Cardiac muscle cell (in vitro differentiated cells and primary cell): ENCODE results near the gene RTF2. TPM values are rescaled to one million over a fixed set of nuclear protein-coding genes. Genes with fewer than 3 reads are reported as not detected.

Experiments
- DNase-seq, 2 donors: peaks; one replicate each; pipeline versions ENCODE4 v3.0.0 to v3.0.0-alpha.2; 2010 to 2017; ENCODE audit warnings: low read depth in 1 of 2, low spot score in 1 of 2
- H3K27ac ChIP-seq: fragments of 200-600 bp; sonication (generic); 2 replicates; pipeline ENCODE4 v1.5.1; 2016
- H3K27me3 ChIP-seq: fragments of 200-600 bp; sonication (generic); 2 replicates; pipeline ENCODE4 v1.6.0; 2016; ENCODE audit warnings: control low read depth
- H3K36me3 ChIP-seq: fragments of 200-600 bp; sonication (generic); 2 replicates; pipeline ENCODE4 v1.5.1; 2016; ENCODE audit warnings: control low read depth
- H3K4me1 ChIP-seq: fragments of 200-600 bp; sonication (generic); 2 replicates; pipeline ENCODE4 v1.8.1; 2017; ENCODE audit warnings: low read depth, mild to moderate bottlenecking, mixed run types
- H3K4me3 ChIP-seq: fragments of 200-600 bp; sonication (generic); 2 replicates; pipeline ENCODE4 v1.5.1; 2016; ENCODE audit warnings: mild to moderate bottlenecking
- H3K9me3 ChIP-seq: fragments of 200-600 bp; sonication (generic); 2 replicates; pipeline ENCODE4 v1.5.1; 2017; ENCODE audit warnings: low read depth, mild to moderate bottlenecking, control low read depth
- polyA plus RNA-seq: library from polyadenylated mRNA; unstranded; fragments of >200 nt; fragmentation: Nextera tagmentation; extraction: Ambion mirVana; gene quantifications from 2 replicates; pipeline ENCODE4 v1.2.1, GENCODE V29; 2016
- total RNA-seq: library from RNA; depleted of rRNA; stranded (reverse); fragments of >200 nt; gene quantifications from 2 replicates; pipeline ENCODE4 v1.2.3, GENCODE V29; 2016
- TF ChIP-seq, protein P1 (sequence below): IDR thresholded peaks from 2 replicates; pipeline ENCODE4 v1.5.1; 2012; ENCODE audit warnings: low read depth, mild to moderate bottlenecking, low read length

RTF2 gene
- total and polyA plus RNA-seq, 2 experiments from 2014 or later, result 58.2 to 139 TPM

DNA sequence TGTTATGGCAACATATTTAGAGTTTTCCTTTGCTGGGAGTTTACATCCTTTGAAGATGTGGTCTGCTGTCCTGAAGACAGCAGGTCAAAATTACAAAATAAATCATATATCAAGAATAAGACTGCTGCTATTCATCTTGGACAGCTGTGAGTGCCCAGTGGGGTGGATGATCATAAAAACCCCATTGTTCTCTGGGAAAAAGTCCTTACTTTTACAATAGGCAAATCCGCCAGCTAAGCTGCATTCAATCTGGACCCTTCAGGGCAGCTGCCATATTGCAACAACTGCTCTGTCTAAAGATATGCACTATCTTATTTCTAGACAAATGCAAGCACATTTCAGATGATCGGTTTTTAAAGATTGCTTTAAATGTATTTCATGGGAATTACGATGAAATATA lies 37.0 kb upstream of the RTF2 start:
- no peaks in the 10 kb centered on the region for H3K4me1 ChIP-seq
- no peaks in the 10 kb centered on the region for H3K36me3 ChIP-seq
- DNase-seq, result no peak
- H3K27me3 ChIP-seq, result peaks cover 7% of the 10 kb centered on the region
- no peaks in the 10 kb centered on the region for H3K9me3 ChIP-seq
- TF ChIP-seq, protein P1, sequence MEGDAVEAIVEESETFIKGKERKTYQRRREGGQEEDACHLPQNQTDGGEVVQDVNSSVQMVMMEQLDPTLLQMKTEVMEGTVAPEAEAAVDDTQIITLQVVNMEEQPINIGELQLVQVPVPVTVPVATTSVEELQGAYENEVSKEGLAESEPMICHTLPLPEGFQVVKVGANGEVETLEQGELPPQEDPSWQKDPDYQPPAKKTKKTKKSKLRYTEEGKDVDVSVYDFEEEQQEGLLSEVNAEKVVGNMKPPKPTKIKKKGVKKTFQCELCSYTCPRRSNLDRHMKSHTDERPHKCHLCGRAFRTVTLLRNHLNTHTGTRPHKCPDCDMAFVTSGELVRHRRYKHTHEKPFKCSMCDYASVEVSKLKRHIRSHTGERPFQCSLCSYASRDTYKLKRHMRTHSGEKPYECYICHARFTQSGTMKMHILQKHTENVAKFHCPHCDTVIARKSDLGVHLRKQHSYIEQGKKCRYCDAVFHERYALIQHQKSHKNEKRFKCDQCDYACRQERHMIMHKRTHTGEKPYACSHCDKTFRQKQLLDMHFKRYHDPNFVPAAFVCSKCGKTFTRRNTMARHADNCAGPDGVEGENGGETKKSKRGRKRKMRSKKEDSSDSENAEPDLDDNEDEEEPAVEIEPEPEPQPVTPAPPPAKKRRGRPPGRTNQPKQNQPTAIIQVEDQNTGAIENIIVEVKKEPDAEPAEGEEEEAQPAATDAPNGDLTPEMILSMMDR, result no peak
- H3K4me3 ChIP-seq, result no peak overlapping the region
- H3K27ac ChIP-seq, result no peak overlapping the region

DNA sequence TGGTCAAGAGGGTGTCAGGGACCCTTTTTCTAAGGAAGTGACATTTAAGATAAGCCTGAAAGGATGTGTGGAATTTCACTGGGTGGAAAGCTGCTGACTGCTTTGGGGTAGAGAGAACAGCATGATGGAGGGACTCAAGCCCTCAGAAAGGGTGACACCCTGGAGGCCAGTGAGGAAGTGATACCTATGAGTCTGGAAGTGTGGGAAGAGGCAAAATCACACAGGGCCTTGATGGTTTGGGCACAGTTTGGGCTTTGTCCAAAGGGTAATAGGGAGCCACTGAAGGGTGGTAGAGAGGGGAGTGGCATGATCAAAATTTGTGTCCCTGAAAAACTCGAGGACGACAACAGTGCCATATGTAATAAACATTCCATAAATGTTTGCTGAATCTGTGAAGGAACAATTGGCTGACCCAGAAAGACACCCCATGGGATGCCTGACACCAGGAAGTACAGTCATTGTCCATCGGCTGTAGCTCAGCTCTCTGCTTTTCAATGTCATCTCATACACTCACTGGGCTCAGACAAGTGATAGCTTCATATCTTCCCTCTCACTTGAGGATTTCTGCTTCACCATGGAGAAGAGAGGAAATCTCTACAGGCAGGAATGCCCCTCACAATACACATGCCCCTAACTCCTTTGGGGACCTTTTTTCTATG lies 35.1 kb upstream of the RTF2 start:
- DNase-seq, result no peak
- Histone ChIP-seq H3K9me3 (no peaks in the 10 kb centered on the region), H3K27me3 (no peaks in the 10 kb centered on the region), H3K4me3 (no peak overlapping the region), H3K4me1 (no peaks in the 10 kb centered on the region), H3K36me3 (no peaks in the 10 kb centered on the region), H3K27ac (no peak overlapping the region)
- TF ChIP-seq, protein P1, result no peak

DNA sequence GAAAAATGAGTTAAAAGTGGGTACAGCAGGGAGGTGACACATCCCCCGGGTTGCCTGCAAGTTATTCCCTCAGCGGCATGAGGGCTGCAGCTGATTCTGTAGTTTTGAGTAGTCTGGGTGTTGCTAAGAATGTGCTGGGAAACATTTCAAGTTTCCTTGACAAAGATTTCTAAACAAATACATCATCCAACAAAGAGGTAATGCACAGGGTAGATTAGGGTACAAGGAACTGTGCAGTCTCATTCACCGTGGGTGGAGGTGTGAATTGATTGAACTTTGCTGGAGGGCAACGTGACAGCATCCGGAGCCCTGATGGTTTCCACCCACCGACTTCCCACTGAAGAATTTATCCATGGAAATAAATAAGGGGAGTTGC lies 34.6 kb upstream of the RTF2 start:
- peak in 1 of 2 donors; percentile 88 for DNase-seq

DNA sequence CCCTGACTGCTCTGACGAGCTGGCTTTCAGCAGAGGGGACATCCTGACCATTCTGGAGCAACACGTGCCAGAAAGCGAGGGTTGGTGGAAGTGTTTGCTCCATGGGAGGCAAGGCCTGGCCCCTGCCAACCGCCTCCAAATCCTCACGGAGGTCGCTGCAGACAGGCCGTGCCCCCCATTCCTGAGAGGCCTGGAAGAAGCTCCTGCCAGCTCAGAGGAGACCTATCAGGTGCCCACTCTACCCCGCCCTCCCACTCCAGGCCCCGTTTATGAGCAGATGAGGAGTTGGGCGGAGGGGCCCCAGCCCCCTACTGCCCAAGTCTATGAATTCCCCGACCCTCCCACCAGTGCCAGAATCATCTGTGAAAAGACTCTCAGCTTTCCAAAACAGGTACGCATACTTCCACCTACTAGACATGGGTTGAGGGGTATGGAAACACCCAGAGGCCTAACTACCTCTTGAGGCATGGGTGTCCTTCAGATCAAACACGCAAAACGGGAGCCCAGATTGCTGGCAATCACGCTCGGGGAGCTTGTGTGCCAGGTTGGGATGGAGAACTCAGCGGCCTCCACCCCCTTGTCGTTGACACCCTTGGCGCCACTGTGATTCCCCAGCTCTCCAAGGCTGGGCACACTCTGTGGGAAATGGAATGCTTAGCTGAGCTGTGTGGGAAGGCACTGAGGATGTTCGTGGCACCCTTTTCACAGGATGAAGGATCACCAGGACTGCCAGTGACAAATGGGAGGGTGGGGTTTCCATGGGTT lies 31.0 kb upstream of the RTF2 start:
- no peak overlapping the region for H3K4me3 ChIP-seq
- H3K27ac ChIP-seq, result no peak overlapping the region
- no peak for DNase-seq
- no peaks in the 10 kb centered on the region for H3K36me3 ChIP-seq
- TF ChIP-seq, protein P1, result no peak
- H3K4me1 ChIP-seq, result no peaks in the 10 kb centered on the region
- H3K9me3 ChIP-seq, result no peaks in the 10 kb centered on the region
- H3K27me3 ChIP-seq, result no peaks in the 10 kb centered on the region

More for the DNA sequence above, 34.6 kb upstream of the RTF2 start:
- H3K4me1 ChIP-seq, result no peaks in the 10 kb centered on the region
- TF ChIP-seq, protein P1, result no peak
- H3K27me3 ChIP-seq, result no peaks in the 10 kb centered on the region
- no peak overlapping the region for H3K4me3 ChIP-seq
- no peak overlapping the region for H3K27ac ChIP-seq
- H3K9me3 ChIP-seq, result no peaks in the 10 kb centered on the region
- H3K36me3 ChIP-seq, result no peaks in the 10 kb centered on the region

DNA sequence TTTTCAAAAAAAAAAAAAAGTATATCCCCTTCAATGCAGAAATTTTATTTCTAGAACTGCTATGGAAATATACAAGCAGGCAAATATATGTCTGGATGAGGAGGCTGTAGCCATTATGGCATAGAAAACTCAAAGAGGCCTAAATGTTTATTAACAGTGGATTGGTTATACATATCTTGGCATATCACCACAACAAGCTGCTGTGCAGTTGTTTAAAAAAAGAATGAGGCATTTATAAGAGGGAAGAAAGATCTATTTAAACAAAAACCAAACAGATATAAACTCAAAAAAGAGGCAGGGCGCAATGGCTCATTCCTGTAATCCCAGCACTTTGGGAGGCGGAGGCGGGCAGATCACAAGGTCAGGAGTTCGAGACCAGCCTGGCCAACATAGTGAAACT lies 30.1 kb upstream of the RTF2 start:
- TF ChIP-seq, protein P1, result no peak
- no peak for DNase-seq
- Histone ChIP-seq H3K27ac (no peak overlapping the region), H3K36me3 (no peaks in the 10 kb centered on the region), H3K9me3 (no peaks in the 10 kb centered on the region), H3K4me3 (no peak overlapping the region), H3K27me3 (no peaks in the 10 kb centered on the region), H3K4me1 (no peaks in the 10 kb centered on the region)
